Neuronal stem cell (in vitro differentiated cells): ENCODE results near the gene IGFN1.

Experiments used
- DNase-seq: peaks from one replicate; pipeline ENCODE4 v3.0.0-alpha.2; 2013; ENCODE audit warnings: low spot score
- H2AFZ ChIP-seq: one replicate; pipeline ENCODE4 v1.6.1; 2013; ENCODE audit warnings: mild to moderate bottlenecking, low read length, inconsistent platforms
- H2AK5ac ChIP-seq: 2 replicates; pipeline ENCODE4 v1.6.1; 2013; ENCODE audit warnings: low read depth, mild to moderate bottlenecking, inconsistent platforms, low read length, moderate library complexity, mixed read lengths
- H2BK120ac ChIP-seq: 2 replicates; pipeline ENCODE4 v1.6.1; 2013; ENCODE audit warnings: low read depth, mild to moderate bottlenecking, inconsistent platforms, low read length, moderate library complexity, mixed read lengths
- H2BK12ac ChIP-seq: one replicate; pipeline ENCODE4 v1.6.1; 2013; ENCODE audit warnings: low read length, inconsistent platforms
- H2BK15ac ChIP-seq: 2 replicates; pipeline ENCODE4 v1.6.1; 2013; ENCODE audit warnings: mild to moderate bottlenecking, low read length, inconsistent platforms, mixed read lengths
- H2BK5ac ChIP-seq: one replicate; pipeline ENCODE4 v1.6.1; 2013; ENCODE audit warnings: inconsistent platforms, mild to moderate bottlenecking, low read length, moderate library complexity
- H3K14ac ChIP-seq: one replicate; pipeline ENCODE4 v1.6.1; 2013; ENCODE audit warnings: low read length, inconsistent platforms
- H3K18ac ChIP-seq: 2 replicates; pipeline ENCODE4 v1.6.1; 2013; ENCODE audit warnings: low read length, inconsistent platforms
- H3K23ac ChIP-seq: 2 replicates; pipeline ENCODE4 v1.6.1; 2013; ENCODE audit warnings: low read depth, mild to moderate bottlenecking, mixed read lengths, low read length, inconsistent platforms; ENCODE audit not compliant: poor library complexity
- H3K27ac ChIP-seq: replicated peaks from 3 replicates; pipeline ENCODE4 v1.5.1; 2013; ENCODE audit warnings: low read length, inconsistent platforms
- H3K27me3 ChIP-seq, 3 experiments: 2 replicates each; pipeline ENCODE4 v1.6.1; 2013; ENCODE audit warnings: low read length in 3 of 3, mild to moderate bottlenecking in 2 of 3, inconsistent platforms in 1 of 3, low read depth in 1 of 3, mixed read lengths in 1 of 3, moderate library complexity in 1 of 3; ENCODE audit not compliant: control insufficient read depth in 3 of 3, insufficient read depth in 3 of 3
- H3K36me3 ChIP-seq, 2 donors: replicated peaks in 1 of 2; 2 replicates each; pipeline ENCODE4 v1.6.1; 2013; ENCODE audit warnings: low read length in 2 of 2; ENCODE audit not compliant: control insufficient read depth in 2 of 2, insufficient read depth in 2 of 2
- H3K4ac ChIP-seq: 2 replicates; pipeline ENCODE4 v1.6.1; 2013; ENCODE audit warnings: inconsistent platforms, mild to moderate bottlenecking, low read length, moderate library complexity
- H3K4me1 ChIP-seq, 2 donors: 1 replicate in 1 of 2; 2 replicates in 1 of 2; pipeline ENCODE4 v1.6.1; 2013; ENCODE audit warnings: low read length in 2 of 2, low read depth in 1 of 2; ENCODE audit not compliant: control insufficient read depth in 2 of 2, insufficient read depth in 1 of 2
- H3K4me2 ChIP-seq: one replicate; pipeline ENCODE4 v1.6.1; 2013; ENCODE audit warnings: mild to moderate bottlenecking, low read length, inconsistent platforms; ENCODE audit not compliant: insufficient read depth, poor library complexity, severe bottlenecking
- H3K4me3 ChIP-seq, 2 donors: 2 replicates each; pipeline ENCODE4 v1.5.1; 2013; ENCODE audit warnings: low read length in 2 of 2, mild to moderate bottlenecking in 2 of 2, inconsistent platforms in 1 of 2, moderate library complexity in 1 of 2
- H3K79me1 ChIP-seq: one replicate; pipeline ENCODE4 v1.6.1; 2013; ENCODE audit warnings: low read depth, mild to moderate bottlenecking, inconsistent platforms, low read length, moderate library complexity
- H3K9ac ChIP-seq: one replicate; pipeline ENCODE4 v1.6.1; 2013; ENCODE audit warnings: mild to moderate bottlenecking, low read depth, low read length, inconsistent platforms; ENCODE audit not compliant: poor library complexity
- H3K9me3 ChIP-seq, 2 donors: replicated peaks in 1 of 2; 2 replicates each; pipeline versions ENCODE3 to v1.6.1; 2013; ENCODE audit warnings: low read length in 2 of 2, mild to moderate bottlenecking in 2 of 2, inconsistent platforms in 1 of 2, low read depth in 1 of 2, mixed read lengths in 1 of 2, moderate library complexity in 1 of 2; ENCODE audit not compliant: control insufficient read depth in 2 of 2, insufficient read depth in 1 of 2
- H4K8ac ChIP-seq: one replicate; pipeline ENCODE4 v1.6.1; 2013; ENCODE audit warnings: low read depth, mild to moderate bottlenecking, inconsistent platforms, low read length, moderate library complexity
- H4K91ac ChIP-seq: one replicate; pipeline ENCODE4 v1.6.1; 2013; ENCODE audit warnings: low read length, low read depth, mild to moderate bottlenecking, inconsistent platforms; ENCODE audit not compliant: poor library complexity
- WGBS, 2 donors: extraction: QIAGEN DNeasy Blood & Tissue Kit; methylation state at CpG; one replicate each; pipeline ENCODE4 v1.1.7; 2013; ENCODE audit warnings: missing lambda C conversion rate in 2 of 2, mixed read lengths in 1 of 2; ENCODE audit not compliant: insufficient read length in 2 of 2, insufficient replicate concordance in 1 of 2; ENCODE audit errors: extremely low coverage in 2 of 2; 5-methylcytosine and 5-hydroxymethylcytosine counted together

The IGFN1 gene

GRCh38 chr1:201223852-201224665 lies 33.4 kb downstream of the IGFN1 start:
- Histone ChIP-seq H3K4ac (no peak overlapping the region), H2AK5ac (no peak overlapping the region), H2AFZ (no peak overlapping the region), H3K4me1 (peaks cover 0 to 4% of the 10 kb centered on the region in 2 donors), H2BK120ac (no peak overlapping the region), H3K18ac (no peak overlapping the region), H3K23ac (no peak overlapping the region), H4K8ac (no peak overlapping the region), H3K27me3 (peaks cover 0 to 47% (median 0%) of the 10 kb centered on the region in 3 experiments), H3K79me1 (no peaks in the 10 kb centered on the region), H3K14ac (no peak overlapping the region), H3K36me3 (no peaks in the 10 kb centered on the region), H2BK15ac (no peak overlapping the region), H2BK5ac (no peak overlapping the region), H4K91ac (no peak overlapping the region), H3K4me2 (no peak overlapping the region), H3K4me3 (no peak overlapping the region), H2BK12ac (no peak overlapping the region), H3K9me3 (no peaks in the 10 kb centered on the region), H3K9ac (no peak overlapping the region), H3K27ac (no peak overlapping the region)
- WGBS, 2 donors: no CpG with 5 or more reads among the region's 17 CpGs
- no peak for DNase-seq

GRCh38 chr1:201224666-201225370 lies 34.2 kb downstream of the IGFN1 start:
- Histone ChIP-seq H3K14ac (no peak overlapping the region), H2BK12ac (no peak overlapping the region), H2BK120ac (no peak overlapping the region), H3K23ac (no peak overlapping the region), H3K79me1 (no peaks in the 10 kb centered on the region), H3K27me3 (peaks cover 0 to 49% (median 0%) of the 10 kb centered on the region in 3 experiments), H3K4ac (no peak overlapping the region), H3K36me3 (no peaks in the 10 kb centered on the region), H4K91ac (no peak overlapping the region), H3K4me2 (no peak overlapping the region), H3K27ac (no peak overlapping the region), H4K8ac (no peak overlapping the region), H2AFZ (no peak overlapping the region), H3K9ac (no peak overlapping the region), H3K4me3 (no peak overlapping the region), H3K4me1 (peaks cover 0 to 4% of the 10 kb centered on the region in 2 donors), H2BK15ac (no peak overlapping the region), H2BK5ac (no peak overlapping the region), H2AK5ac (no peak overlapping the region), H3K18ac (no peak overlapping the region), H3K9me3 (no peaks in the 10 kb centered on the region)
- WGBS, 2 donors: no CpG with 5 or more reads among the region's 7 CpGs
- DNase-seq: no peak

GRCh38 chr1:201226178-201226514 lies 35.5 kb downstream of the IGFN1 start:
- no peak overlapping the region for H2BK120ac ChIP-seq
- H2BK15ac ChIP-seq: no peak overlapping the region
- peak overlapping the region; percentile 15 for H2AK5ac ChIP-seq
- no peak overlapping the region for H2BK12ac ChIP-seq
- peaks cover 0 to 55% (median 0%) of the 10 kb centered on the region in 3 experiments for H3K27me3 ChIP-seq
- DNase-seq: no peak
- no peak overlapping the region for H3K4me2 ChIP-seq
- H2BK5ac ChIP-seq: no peak overlapping the region
- no CpG with 5 or more reads among the region's 7 CpGs for WGBS, 2 donors
- H4K8ac ChIP-seq: no peak overlapping the region
- H3K36me3 ChIP-seq: no peaks in the 10 kb centered on the region
- H3K4me1 ChIP-seq: peaks cover 0 to 4% of the 10 kb centered on the region in 2 donors
- peak overlapping the region; percentile 54 for H3K18ac ChIP-seq
- H3K14ac ChIP-seq: peak overlapping the region; percentile 73
- H4K91ac ChIP-seq: no peak overlapping the region
- peak overlapping the region; percentile 81 for H3K4ac ChIP-seq
- H3K23ac ChIP-seq: peak overlapping the region; percentile 86
- H3K4me3 ChIP-seq: no peak overlapping the region
- H3K9me3 ChIP-seq: no peaks in the 10 kb centered on the region
- no peaks in the 10 kb centered on the region for H3K79me1 ChIP-seq
- H2AFZ ChIP-seq: no peak overlapping the region
- no peak overlapping the region for H3K9ac ChIP-seq
- no peak overlapping the region for H3K27ac ChIP-seq

- Histone ChIP-seq H3K9ac (no peak overlapping the region), H3K14ac (peak overlapping the region; percentile 23), H3K36me3 (no peaks in the 10 kb centered on the region), H3K4me3 (no peak overlapping the region), H2BK120ac (no peak overlapping the region), H3K18ac (peak overlapping the region; percentile 52), H3K27me3 (peaks cover 0 to 54% (median 0%) of the 10 kb centered on the region in 3 experiments), H3K79me1 (no peaks in the 10 kb centered on the region), H2BK15ac (no peak overlapping the region), H3K23ac (peak overlapping the region; percentile 34), H4K8ac (no peak overlapping the region), H4K91ac (peak overlapping the region; percentile 62), H2AK5ac (no peak overlapping the region), H3K27ac (no peak overlapping the region), H3K4me2 (no peak overlapping the region), H2AFZ (no peak overlapping the region), H3K9me3 (no peaks in the 10 kb centered on the region), H2BK12ac (no peak overlapping the region), H3K4me1 (peaks cover 0 to 4% of the 10 kb centered on the region in 2 donors), H2BK5ac (no peak overlapping the region), H3K4ac (no peak overlapping the region)
- WGBS, 2 donors: no CpG with 5 or more reads among the region's 24 CpGs
- no peak for DNase-seq
Observed at GRCh38 chr1:201226859-201227488, 36.4 kb downstream of the IGFN1 start.
